Activated T-helper 17 cell treated with anti-CD3 and anti-CD28 coated beads, Interleukin-2, amount 50 U/mL, for 72 hours (primary cell): ENCODE measurements around the gene RAP2A. TPM values are rescaled to one million over a fixed set of nuclear protein-coding genes. Genes with fewer than 3 reads are reported as not detected.

Experiments used
- ATAC-seq: fragments of 150-1000 bp; cut with Tn5 transposase; replicated peaks from 2 replicates; pipeline ENCODE4 v1.10.0; 2021; ENCODE audit warnings: mild to moderate bottlenecking, moderate library complexity
- H3K27ac Mint-ChIP-seq: one replicate; pipeline ENCODE4 v1.8.0; 2022; ENCODE audit warnings: mixed read lengths
- H3K27me3 Mint-ChIP-seq: one replicate; pipeline ENCODE4 v1.8.0; 2022; ENCODE audit warnings: mixed read lengths
- H3K36me3 Mint-ChIP-seq: one replicate; pipeline ENCODE4 v1.8.0; 2022; ENCODE audit warnings: low read depth, mild to moderate bottlenecking, mixed read lengths
- H3K4me1 Mint-ChIP-seq: one replicate; pipeline ENCODE4 v1.8.0; 2022; ENCODE audit warnings: mixed read lengths
- H3K4me3 Mint-ChIP-seq: one replicate; pipeline ENCODE4 v1.8.0; 2022; ENCODE audit warnings: mild to moderate bottlenecking, mixed read lengths
- H3K9me3 Mint-ChIP-seq: one replicate; pipeline ENCODE4 v1.8.0; 2022; ENCODE audit warnings: mixed read lengths
- total RNA-seq, 2 donors: library from RNA; stranded (reverse); gene quantifications; one replicate each; pipeline ENCODE4 v1.2.3, GENCODE V29; 2022

Gene RAP2A
- 10 to 100 TPM; 15.5 to 23.6 TPM for total RNA-seq

DNA sequence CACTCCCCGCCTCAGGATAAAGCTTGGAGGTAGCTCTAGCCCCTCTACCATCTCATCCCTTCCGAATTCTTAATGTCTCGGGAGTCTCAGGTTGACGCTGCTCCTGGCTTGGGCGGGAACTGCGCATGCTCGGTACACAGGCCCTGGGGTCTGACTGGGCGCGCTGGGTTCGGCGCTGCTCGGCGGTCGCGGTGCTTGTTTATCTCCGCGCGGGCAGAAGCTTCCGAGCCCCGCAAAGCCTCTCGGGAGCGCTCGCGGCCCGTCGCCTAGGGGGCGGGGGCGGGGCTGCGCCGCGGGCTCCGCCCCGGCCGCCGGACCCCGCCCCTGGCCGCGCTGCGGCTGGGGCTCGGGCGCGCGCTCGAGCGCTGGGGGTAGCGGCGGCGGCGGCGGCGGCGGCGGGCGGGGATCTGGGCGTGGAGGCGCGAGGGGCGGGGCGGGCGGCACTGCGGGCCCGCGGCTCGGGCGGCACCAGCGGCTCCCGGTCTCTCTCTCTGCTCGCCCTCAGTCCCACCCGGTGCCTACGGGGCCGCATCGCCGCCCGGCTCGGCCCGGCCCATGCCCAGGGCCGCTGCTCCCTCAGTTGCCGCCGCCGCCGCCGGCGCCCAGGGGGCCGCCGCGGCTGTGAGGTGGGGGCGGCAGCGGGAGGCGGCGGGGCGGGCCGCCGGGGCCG is at the start of gene RAP2A:
RAP2A (plus strand) TSS at position 443 of the 670 bp plus-strand sequence. CDS start 302 bp downstream, outside the sequence.
- peak within 1 kb of the TSS; percentile 93 for H3K4me3 Mint-ChIP-seq
- no peaks in the 10 kb centered on the region for H3K9me3 Mint-ChIP-seq
- H3K27me3 Mint-ChIP-seq: peaks cover 8% of the 10 kb centered on the region
- H3K4me1 Mint-ChIP-seq: peaks cover 18% of the 10 kb centered on the region
- peak; percentile 64 for ATAC-seq
- peaks cover 11% of the 10 kb centered on the region for H3K36me3 Mint-ChIP-seq
- peak within 1 kb of the TSS; percentile 100 for H3K27ac Mint-ChIP-seq

DNA sequence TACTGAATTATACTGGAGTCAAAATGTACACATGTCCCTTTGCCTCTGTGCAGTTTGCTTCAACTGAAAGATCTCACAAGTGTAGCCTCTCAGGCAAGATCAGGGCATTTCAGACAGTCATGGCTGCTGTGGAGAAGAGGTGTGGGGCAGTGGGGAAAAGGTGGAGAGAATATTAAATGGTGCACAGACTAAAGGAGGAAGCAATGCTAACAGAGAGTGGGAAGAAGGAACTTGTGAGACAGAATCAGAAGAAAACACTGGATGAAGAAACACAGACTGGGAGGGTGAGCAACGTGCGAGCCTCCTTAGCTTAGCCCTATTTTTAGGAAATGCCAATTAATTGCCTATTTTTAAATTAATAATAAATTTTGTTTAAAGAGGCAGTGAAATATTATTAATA is 49.6 kb upstream of the RAP2A start:
- H3K4me1 Mint-ChIP-seq: peaks cover 13% of the 10 kb centered on the region
- peaks cover 4% of the 10 kb centered on the region for H3K9me3 Mint-ChIP-seq
- no peak for ATAC-seq
- H3K27me3 Mint-ChIP-seq: no peaks in the 10 kb centered on the region
- no peak overlapping the region for H3K27ac Mint-ChIP-seq
- H3K4me3 Mint-ChIP-seq: no peak overlapping the region
- peaks cover 49% of the 10 kb centered on the region for H3K36me3 Mint-ChIP-seq

DNA sequence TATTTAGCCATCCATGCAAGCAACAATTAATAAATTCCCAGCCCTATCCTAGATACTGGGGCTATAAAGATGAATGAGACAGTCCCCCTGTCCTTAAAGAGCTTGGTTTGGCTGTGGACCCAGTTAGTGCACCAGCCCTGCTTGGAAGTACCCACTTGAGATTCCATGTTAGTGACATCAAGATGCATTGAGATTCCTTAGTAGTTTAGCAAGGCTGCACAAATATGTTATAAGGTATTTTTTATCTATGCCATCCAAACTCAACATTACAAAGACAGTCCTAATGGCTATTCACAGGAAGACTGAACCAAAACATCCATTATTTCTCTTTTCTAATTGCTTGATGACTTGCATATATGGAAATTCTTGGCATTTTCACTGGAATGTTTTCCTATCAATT is 48.8 kb upstream of the RAP2A start:
- no peak for ATAC-seq
- Mint-ChIP-seq H3K4me1 (peaks cover 13% of the 10 kb centered on the region), H3K9me3 (peaks cover 4% of the 10 kb centered on the region)

DNA sequence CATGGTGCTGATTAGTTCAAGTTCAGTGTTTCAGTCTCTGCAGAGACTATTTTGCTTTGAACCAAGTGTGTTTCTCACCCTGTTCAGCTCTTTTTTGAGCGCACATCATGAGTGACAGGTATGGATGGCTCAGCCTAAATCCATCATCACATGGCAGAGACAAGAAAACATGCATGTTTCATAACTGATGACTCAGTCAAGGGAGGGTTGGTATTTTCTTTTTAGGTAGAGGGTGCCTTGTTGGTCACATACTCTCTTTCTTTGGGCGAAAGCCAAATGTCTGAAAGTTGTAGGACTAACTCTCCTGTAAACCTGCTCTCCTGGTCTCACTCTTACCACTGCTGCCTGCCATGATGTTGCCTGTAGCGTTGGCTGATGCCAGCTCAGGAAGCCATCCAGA is 48.1 kb upstream of the RAP2A start:
- H3K27ac Mint-ChIP-seq: no peak overlapping the region
- H3K9me3 Mint-ChIP-seq: peaks cover 4% of the 10 kb centered on the region
- ATAC-seq: peak; percentile 69
- peaks cover 36% of the 10 kb centered on the region for H3K36me3 Mint-ChIP-seq
- H3K4me1 Mint-ChIP-seq: peaks cover 13% of the 10 kb centered on the region
- no peaks in the 10 kb centered on the region for H3K27me3 Mint-ChIP-seq
- no peak overlapping the region for H3K4me3 Mint-ChIP-seq

More for the DNA sequence above, 48.8 kb upstream of the RAP2A start:
- Mint-ChIP-seq H3K27ac (no peak overlapping the region), H3K4me3 (no peak overlapping the region), H3K27me3 (no peaks in the 10 kb centered on the region), H3K36me3 (peaks cover 43% of the 10 kb centered on the region)

DNA sequence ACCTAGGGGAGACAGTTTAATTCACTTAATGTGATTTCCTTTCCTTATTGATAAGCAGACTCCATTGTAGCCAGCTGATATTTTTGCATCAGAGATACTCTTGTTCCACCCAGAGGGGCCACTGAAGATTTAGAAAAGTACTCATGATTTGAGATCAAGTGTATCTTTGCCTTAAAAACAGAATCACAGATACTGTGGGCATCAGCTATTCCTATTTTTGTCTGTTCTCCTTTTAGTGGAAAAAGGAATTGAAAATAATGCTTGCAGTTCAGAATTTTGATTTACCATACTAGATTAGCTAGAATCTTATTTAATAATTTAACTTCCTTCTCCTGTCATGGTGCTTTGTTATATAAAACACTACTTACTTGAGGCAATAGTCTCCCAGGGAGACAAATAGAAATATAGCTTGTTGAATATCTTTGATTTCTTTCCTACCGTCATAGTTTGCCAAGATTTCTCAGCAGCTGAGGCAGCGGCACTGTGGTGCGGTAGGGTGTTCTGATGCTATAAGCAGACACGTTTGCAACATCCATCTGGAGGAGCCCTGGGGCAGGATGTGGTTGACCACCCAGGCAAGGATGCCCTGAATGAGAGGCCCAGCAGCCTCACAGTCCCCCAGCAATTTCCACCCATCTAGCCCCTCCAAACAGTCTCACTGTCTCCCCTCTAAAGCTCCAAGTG is 47.0 kb upstream of the RAP2A start:
- ATAC-seq: no peak
- Mint-ChIP-seq H3K27me3 (no peaks in the 10 kb centered on the region), H3K9me3 (peaks cover 4% of the 10 kb centered on the region), H3K4me1 (peaks cover 13% of the 10 kb centered on the region), H3K36me3 (peaks cover 40% of the 10 kb centered on the region), H3K4me3 (no peak overlapping the region), H3K27ac (no peak overlapping the region)

DNA sequence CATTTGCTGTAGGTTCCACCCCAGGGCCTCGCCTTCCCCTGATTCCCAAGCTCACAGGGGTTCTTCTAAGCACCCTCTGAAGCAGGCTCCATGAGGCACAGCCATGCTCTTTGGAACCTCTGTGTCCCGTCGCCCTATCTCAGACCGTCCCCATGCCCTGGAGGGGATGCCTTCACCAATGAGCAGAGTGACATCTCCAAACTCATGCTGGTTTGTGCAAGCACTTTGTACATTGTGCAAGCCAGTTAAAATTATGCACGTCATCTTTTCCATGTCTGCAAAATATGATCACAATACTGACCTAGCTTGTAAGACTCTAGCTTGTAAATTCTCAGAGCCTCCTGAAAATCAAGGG is 46.5 kb upstream of the RAP2A start:
- no peak for ATAC-seq
- H3K36me3 Mint-ChIP-seq: peaks cover 36% of the 10 kb centered on the region
- H3K27ac Mint-ChIP-seq: no peak overlapping the region

DNA sequence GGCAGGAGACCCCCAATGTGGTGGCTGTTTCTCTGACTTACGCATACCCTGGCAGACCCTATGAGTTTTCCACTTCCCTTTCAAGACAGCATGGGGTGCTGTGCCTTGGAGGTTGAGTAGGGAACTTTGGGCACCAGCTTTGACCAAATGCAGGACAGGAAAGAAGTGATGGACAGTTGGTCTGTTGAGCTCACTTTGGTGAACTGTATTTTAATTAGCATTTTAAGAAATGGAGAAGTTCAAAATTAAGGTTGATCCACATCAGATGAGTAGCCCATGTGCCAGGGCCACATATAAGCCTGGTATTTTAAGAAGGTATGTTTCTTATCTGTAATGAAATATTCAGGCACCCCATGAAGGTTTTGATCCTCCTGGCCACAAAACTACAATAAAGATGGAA is 46.1 kb upstream of the RAP2A start:
- Mint-ChIP-seq H3K27ac (no peak overlapping the region), H3K4me3 (no peak overlapping the region), H3K9me3 (peaks cover under 1% of the 10 kb centered on the region), H3K27me3 (no peaks in the 10 kb centered on the region), H3K36me3 (peaks cover 35% of the 10 kb centered on the region), H3K4me1 (peaks cover 11% of the 10 kb centered on the region)
- no peak for ATAC-seq

More for the DNA sequence above, 46.5 kb upstream of the RAP2A start:
- Mint-ChIP-seq H3K4me1 (peaks cover 13% of the 10 kb centered on the region), H3K27me3 (no peaks in the 10 kb centered on the region), H3K9me3 (peaks cover 4% of the 10 kb centered on the region), H3K4me3 (no peak overlapping the region)

DNA sequence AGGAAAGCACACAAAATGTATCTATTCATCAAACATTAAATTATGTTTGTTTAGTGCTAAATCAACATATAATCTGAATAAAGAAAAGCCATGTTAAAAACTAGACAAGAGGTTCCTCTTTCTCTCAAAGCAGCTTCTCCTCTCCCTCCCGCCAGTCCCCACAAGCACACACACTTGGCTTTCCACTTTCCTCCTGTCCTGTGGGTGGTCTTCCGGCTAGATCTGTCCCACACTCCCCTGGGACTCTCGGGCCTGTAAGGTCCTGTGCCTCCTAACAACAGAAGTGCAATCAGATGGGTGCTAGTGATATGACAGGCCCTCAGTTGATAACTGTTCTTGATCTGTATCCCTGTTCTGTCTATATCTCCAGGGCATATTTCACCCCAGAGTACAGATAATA is 45.6 kb upstream of the RAP2A start:
- no peak for ATAC-seq
- no peak overlapping the region for H3K4me3 Mint-ChIP-seq
- peaks cover 9% of the 10 kb centered on the region for H3K4me1 Mint-ChIP-seq
- H3K27ac Mint-ChIP-seq: peak overlapping the region; percentile 31
- H3K36me3 Mint-ChIP-seq: peaks cover 36% of the 10 kb centered on the region
- H3K27me3 Mint-ChIP-seq: no peaks in the 10 kb centered on the region
- no peaks in the 10 kb centered on the region for H3K9me3 Mint-ChIP-seq

DNA sequence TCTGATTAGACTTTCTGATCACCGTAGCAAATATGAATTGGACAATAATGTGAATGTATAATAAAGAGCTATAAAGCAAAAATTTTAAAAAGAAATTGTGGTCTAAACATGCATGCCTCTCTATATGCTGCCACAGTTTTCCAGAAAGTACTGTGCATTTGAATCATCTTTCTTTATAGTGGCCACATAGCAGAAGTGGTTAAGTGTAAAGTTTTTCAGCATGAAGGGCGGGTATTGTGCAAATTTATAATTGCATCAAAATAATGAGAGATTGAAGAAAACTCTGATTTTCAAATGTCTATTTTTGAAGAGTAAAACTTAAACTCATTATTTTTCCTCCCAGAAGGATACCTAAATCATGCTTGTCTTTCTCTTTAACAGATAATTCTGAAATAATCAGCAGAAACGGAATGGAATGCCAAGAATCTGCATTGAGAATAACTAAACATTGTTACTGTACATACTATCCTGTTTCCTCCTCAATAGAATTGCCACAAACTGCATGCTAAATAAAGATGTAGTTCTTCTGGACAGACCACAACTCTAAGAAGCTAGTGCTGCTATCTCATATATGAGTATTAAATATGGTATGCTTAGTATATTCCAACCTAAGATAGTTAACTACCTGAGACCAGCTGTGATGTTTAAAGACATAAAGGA is 42.9 kb upstream of the RAP2A start:
- no peaks in the 10 kb centered on the region for H3K9me3 Mint-ChIP-seq
- no peak for ATAC-seq
- H3K4me1 Mint-ChIP-seq: peaks cover 5% of the 10 kb centered on the region
- no peak overlapping the region for H3K27ac Mint-ChIP-seq
- H3K27me3 Mint-ChIP-seq: no peaks in the 10 kb centered on the region
- no peak overlapping the region for H3K4me3 Mint-ChIP-seq
- peaks cover 36% of the 10 kb centered on the region for H3K36me3 Mint-ChIP-seq

DNA sequence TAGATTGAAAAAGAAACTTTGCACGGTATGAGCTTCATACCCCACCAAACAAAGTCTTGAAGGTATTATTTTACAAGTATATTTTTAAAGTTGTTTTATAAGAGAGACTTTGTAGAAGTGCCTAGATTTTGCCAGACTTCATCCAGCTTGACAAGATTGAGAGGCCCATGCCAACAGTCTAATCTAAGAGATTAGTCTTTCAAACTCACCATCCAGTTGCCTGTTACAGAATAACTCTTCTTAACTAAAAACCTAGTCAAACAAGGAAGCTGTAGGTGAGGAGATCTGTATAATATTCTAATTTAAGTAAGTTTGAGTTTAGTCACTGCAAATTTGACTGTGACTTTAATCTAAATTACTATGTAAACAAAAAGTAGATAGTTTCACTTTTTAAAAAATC is 41.9 kb upstream of the RAP2A start:
- Mint-ChIP-seq H3K4me1 (no peaks in the 10 kb centered on the region), H3K27me3 (no peaks in the 10 kb centered on the region), H3K36me3 (peaks cover 36% of the 10 kb centered on the region), H3K4me3 (no peak overlapping the region), H3K9me3 (no peaks in the 10 kb centered on the region), H3K27ac (no peak overlapping the region)
- ATAC-seq: no peak

DNA sequence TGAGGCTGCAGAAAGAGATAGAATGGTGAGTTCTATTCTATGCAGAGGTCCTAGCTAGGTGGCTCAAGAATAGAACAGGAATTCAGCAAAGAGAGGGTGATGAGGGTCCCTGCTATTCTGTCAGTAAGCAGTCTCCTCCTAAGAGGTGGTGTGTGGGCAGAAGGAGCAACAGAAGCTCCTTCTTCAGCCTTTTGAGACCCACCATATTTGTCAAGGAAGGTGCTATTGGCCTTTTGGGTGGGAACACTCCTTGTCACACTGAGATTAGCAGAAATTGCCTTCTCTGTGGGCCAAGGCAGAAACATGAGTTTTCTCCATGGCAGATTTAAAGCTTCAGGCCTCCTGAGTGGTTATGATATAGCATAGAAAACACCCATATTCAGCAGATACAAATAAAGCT is 39.4 kb upstream of the RAP2A start:
- peaks cover 25% of the 10 kb centered on the region for H3K36me3 Mint-ChIP-seq
- no peak for ATAC-seq
- H3K27me3 Mint-ChIP-seq: no peaks in the 10 kb centered on the region
- no peaks in the 10 kb centered on the region for H3K4me1 Mint-ChIP-seq
- H3K27ac Mint-ChIP-seq: no peak overlapping the region
- no peak overlapping the region for H3K4me3 Mint-ChIP-seq
- no peaks in the 10 kb centered on the region for H3K9me3 Mint-ChIP-seq

DNA sequence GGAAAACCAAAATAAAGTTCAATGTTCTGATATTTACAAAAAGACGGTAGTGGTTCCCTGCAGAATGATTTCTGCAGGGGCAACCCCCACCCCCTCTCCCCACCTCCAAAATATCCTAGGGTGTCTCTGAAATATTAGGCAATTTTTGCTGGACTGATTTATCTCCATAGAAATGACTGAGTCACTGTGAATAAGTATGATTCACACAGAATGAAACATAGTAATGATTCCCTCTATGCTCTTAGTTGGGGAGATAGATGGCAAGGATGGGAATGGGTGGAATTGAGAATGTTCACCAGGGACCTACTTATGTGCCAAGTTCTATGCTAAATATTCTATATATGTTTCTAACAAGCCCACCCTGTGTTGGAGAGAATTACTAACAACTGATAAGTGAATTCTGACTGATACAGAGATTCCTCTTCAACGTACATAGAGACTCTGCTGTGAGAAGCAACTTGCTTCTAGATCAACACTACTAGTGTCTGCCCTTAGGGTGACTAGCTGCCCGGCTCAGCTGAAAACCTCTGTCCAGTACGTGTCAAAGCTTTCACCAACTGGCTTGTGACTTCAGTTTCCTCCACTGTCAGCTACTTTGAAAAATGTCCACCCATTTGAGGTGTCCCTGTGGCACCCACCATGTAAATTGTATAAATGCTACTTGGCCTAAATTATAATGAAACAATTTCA is 38.4 kb upstream of the RAP2A start:
- no peak overlapping the region for H3K27ac Mint-ChIP-seq
- H3K4me3 Mint-ChIP-seq: no peak overlapping the region
- H3K4me1 Mint-ChIP-seq: no peaks in the 10 kb centered on the region
- H3K27me3 Mint-ChIP-seq: no peaks in the 10 kb centered on the region
- H3K9me3 Mint-ChIP-seq: no peaks in the 10 kb centered on the region
- H3K36me3 Mint-ChIP-seq: peaks cover 25% of the 10 kb centered on the region
- peak; percentile 28 for ATAC-seq

DNA sequence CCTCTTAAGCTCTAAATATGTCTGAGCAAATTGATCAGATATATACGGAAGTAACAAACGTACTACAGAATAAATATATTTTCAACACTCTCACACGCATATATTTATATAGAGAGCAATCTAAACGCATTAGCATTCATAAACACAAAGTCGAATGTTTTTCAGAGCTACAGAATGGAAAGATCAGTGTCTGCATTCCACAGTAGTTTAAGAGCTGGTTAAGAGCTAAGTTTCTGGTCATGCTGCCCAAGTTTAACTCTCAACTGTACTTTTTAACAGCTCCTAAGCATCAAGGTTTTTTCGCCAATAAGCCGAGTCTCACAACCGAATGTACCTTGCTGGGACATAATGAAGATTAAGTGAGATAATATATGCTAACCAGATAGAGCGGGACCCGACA is 36.7 kb upstream of the RAP2A start:
- no peak overlapping the region for H3K4me3 Mint-ChIP-seq
- peaks cover under 1% of the 10 kb centered on the region for H3K27me3 Mint-ChIP-seq
- ATAC-seq: no peak
- peaks cover 4% of the 10 kb centered on the region for H3K9me3 Mint-ChIP-seq
- H3K36me3 Mint-ChIP-seq: peaks cover 15% of the 10 kb centered on the region
- H3K4me1 Mint-ChIP-seq: no peaks in the 10 kb centered on the region
- H3K27ac Mint-ChIP-seq: no peak overlapping the region

DNA sequence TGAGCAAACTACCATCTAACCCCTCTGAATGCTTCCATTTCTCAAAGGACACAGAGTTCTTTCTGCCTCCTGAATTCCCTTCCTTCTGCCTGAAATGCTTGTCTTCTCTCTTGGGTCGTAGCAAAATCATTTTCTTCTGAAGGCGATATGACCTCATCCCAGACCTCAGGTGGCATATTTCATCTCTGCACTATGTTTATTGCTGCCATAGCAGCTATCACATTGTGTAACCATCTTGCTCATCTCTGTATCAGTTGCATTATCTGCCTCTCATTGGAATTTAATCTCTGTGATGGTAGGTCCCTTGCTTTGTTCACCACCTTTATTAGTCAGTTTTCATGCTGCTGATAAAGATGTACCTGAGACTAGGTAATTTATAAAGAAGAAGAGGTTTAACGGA is 32.5 kb upstream of the RAP2A start:
- Mint-ChIP-seq H3K4me3 (no peak overlapping the region), H3K27ac (no peak overlapping the region), H3K4me1 (no peaks in the 10 kb centered on the region), H3K27me3 (peaks cover 7% of the 10 kb centered on the region), H3K9me3 (peaks cover 4% of the 10 kb centered on the region), H3K36me3 (no peaks in the 10 kb centered on the region)
- ATAC-seq: no peak
